HG03060 (cell line): ENCODE results near the gene TNNT2.

Experiments
- ATAC-seq: cut with Tn5 transposase; IDR thresholded peaks from one replicate; pipeline ENCODE4 v1.9.1; 2021; ENCODE audit warnings: low read depth, moderate number of reproducible peaks; ENCODE audit not compliant: unreplicated experiment

The TNNT2 gene

GRCh38 chr1:201336711-201337450 is 40.6 kb downstream of the TNNT2 start:
- no peak for ATAC-seq

GRCh38 chr1:201335901-201336300 is 41.6 kb downstream of the TNNT2 start:
- no peak for ATAC-seq

- no peak for ATAC-seq
Measured at GRCh38 chr1:201335174-201335870, 42.2 kb downstream of the TNNT2 start.

GRCh38 chr1:201334325-201335173 is 42.9 kb downstream of the TNNT2 start:
- no peak for ATAC-seq

- ATAC-seq, result no peak
Measured at GRCh38 chr1:201332616-201333335, 44.7 kb downstream of the TNNT2 start.

GRCh38 chr1:201332021-201332420 is 45.5 kb downstream of the TNNT2 start:
- no peak for ATAC-seq

- ATAC-seq, result no peak
Measured at GRCh38 chr1:201331166-201331565, 46.3 kb downstream of the TNNT2 start.

- no peak for ATAC-seq
Measured at GRCh38 chr1:201330541-201330940, 46.9 kb downstream of the TNNT2 start.

- no peak for ATAC-seq
Measured at GRCh38 chr1:201329801-201330200, 47.7 kb downstream of the TNNT2 start.

- ATAC-seq, result no peak
Measured at GRCh38 chr1:201329286-201329685, 48.2 kb downstream of the TNNT2 start.

GRCh38 chr1:201328576-201328975 is 48.9 kb downstream of the TNNT2 start:
- no peak for ATAC-seq

- ATAC-seq, result no peak
Measured at GRCh38 chr1:201327687-201328240, 49.7 kb downstream of the TNNT2 start.

- no peak for ATAC-seq
Measured at GRCh38 chr1:201326710-201327109, 50.8 kb downstream of the TNNT2 start.

GRCh38 chr1:201325678-201326060 is 51.8 kb downstream of the TNNT2 start:
- no peak for ATAC-seq

- no peak for ATAC-seq
Measured at GRCh38 chr1:201324821-201325677, 52.4 kb downstream of the TNNT2 start.

- no peak for ATAC-seq
Measured at GRCh38 chr1:201324306-201324705, 53.2 kb downstream of the TNNT2 start.

- no peak for ATAC-seq
Measured at GRCh38 chr1:201322653-201323510, 54.6 kb downstream of the TNNT2 start.

GRCh38 chr1:201321826-201322390 is 55.6 kb downstream of the TNNT2 start:
- ATAC-seq, result no peak
